Heart right ventricle (tissue), 16 donors: Measurements from ENCODE around the gene UBE2F. TPM values are rescaled to one million over a fixed set of nuclear protein-coding genes. Genes with fewer than 3 reads are reported as not detected.
A peak's percentile ranks its signal among the peaks of the same experiment; 100 is the strongest.

Source experiments
- ATAC-seq, 8 donors: fragments of 200-7000 bp; cut with Tn5 transposase; one replicate each; pipeline ENCODE4 v1.9.1; 2020; ENCODE audit warnings: mild to moderate bottlenecking in 8 of 8, moderate library complexity in 8 of 8, moderate number of reproducible peaks in 1 of 8
- DNase-seq, 2 donors: peaks; one replicate each; pipeline ENCODE4 v3.0.0-alpha.2; 2020
- H3K27ac ChIP-seq, 10 donors: fragments of 200-600 bp; sonication (generic) in 2 of 10; one replicate each; pipeline versions ENCODE4 v1.5.0 to v1.8.0; 2020 to 2022; ENCODE audit warnings: mild to moderate bottlenecking in 3 of 10
- H3K27me3 ChIP-seq, 7 donors: fragments of 200-600 bp; one replicate each; pipeline ENCODE4 v1.8.0; 2021 to 2022; ENCODE audit warnings: mild to moderate bottlenecking in 2 of 7
- H3K36me3 ChIP-seq, 9 donors: fragments of 200-600 bp; sonication (generic) in 1 of 9; one replicate each; pipeline versions ENCODE4 v1.5.0 to v1.8.0; 2020 to 2022; ENCODE audit warnings: mild to moderate bottlenecking in 2 of 9
- H3K4me1 ChIP-seq, 9 donors: fragments of 200-600 bp; sonication (generic) in 1 of 9; one replicate each; pipeline versions ENCODE4 v1.5.0 to v1.8.0; 2020 to 2022; ENCODE audit warnings: mild to moderate bottlenecking in 4 of 9
- H3K4me3 ChIP-seq, 10 donors: fragments of 200-600 bp; sonication (generic) in 2 of 10; one replicate each; pipeline versions ENCODE4 v1.5.0 to v1.8.0; 2020 to 2022; ENCODE audit warnings: mild to moderate bottlenecking in 7 of 10, moderate library complexity in 2 of 10
- H3K9me3 ChIP-seq, 11 donors: fragments of 200-600 bp in 10 of 11; sonication (generic) in 2 of 11; one replicate each; pipeline versions ENCODE4 v1.5.0 to v1.8.0; 2013 to 2022; ENCODE audit warnings: mild to moderate bottlenecking in 2 of 11, control low read depth in 1 of 11, moderate library complexity in 1 of 11
- WGBS, 2 donors: extraction: QIAGEN DNeasy Blood & Tissue Kit; methylation state at CpG; one replicate each; pipeline ENCODE4 v1.1.7; 2013; ENCODE audit warnings: inconsistent platforms in 1 of 2; 5-methylcytosine and 5-hydroxymethylcytosine counted together
- intact Hi-C, 10 donors: fragments of 100-400 bp; cut with DNase I; formaldehyde crosslinking; loops; one replicate each; pipeline versions ENCODE4 v1.11.1 to v1.14.2; 2022
- polyA plus RNA-seq, 2 donors: library from polyadenylated mRNA; stranded (reverse); fragments of 200-250 nt; gene quantifications; one replicate each; pipeline ENCODE4 v1.2.3, GENCODE V29; 2013
- total RNA-seq, 10 donors: library from RNA; stranded (reverse); fragmentation: NEBNext Ultra II Directional in 3 of 10; extraction: Animal tissue kit (Norgen Biotek cat#: 25700) in 3 of 10; gene quantifications; one replicate each; pipeline versions ENCODE4 v1.2.1 to v1.2.4, GENCODE V29; 2021 to 2023
- TF ChIP-seq, protein P1 (sequence below), 9 donors: fragments of 200-600 bp; sonication (generic) in 2 of 9; IDR thresholded peaks; one replicate each; pipeline versions ENCODE4 v1.5.0 to v1.8.0; 2021 to 2022; ENCODE audit warnings: antibody characterized with exemption in 9 of 9, mild to moderate bottlenecking in 5 of 9, moderate library complexity in 1 of 9
- donor health status: Arrhythmogenic right ventricular cardiomyopathy.
- donor health status: ischemic (EF 13 %, LVEDD 7.1; RV severe dilation, severe dysfunction).
- donor health status: healthy with polysubstance abuse.
- donor health status: DM: no; HTN: yes; CAD: no.
- donor health status: DM: no; HTN: no; CAD: no.
- donor health status: ischemic (EF 25% LVEDD 6.9; RV normal size, moderate dysfunction).
- donor health status: ischemic (EF 25% LVEDD 5.7; RV mildly dilated, moderate dysfunction).
- donor health status: healthy.
- donor health status: DM: yes; HTN: yes; CAD: no.
- donor health status: Ischemic cardiomyopathy.
- donor health status: ischemic (EF 35%, LVEDD 5.7; RV mildly dilated, moderate dysfunction).
- donor health status: nonischemic (EF 11% LVEDD 7.7; RV severe dilation, severe dysfunction).
- donor health status: DM: yes; HTN: yes; CAD: no.
- donor health status: PGD.
- donor health status: ischemic (EF 29% LVEDD 5.4; RV normal size, mild dysfunction).
- donor health status: nonischemic (EF 23%, LVEDD 6.1; RV moderate dilation, normal function).

The UBE2F gene
- total and polyA plus RNA-seq, 12 donors: 43.5 to 82.2 (median 63.7) TPM

DNA sequence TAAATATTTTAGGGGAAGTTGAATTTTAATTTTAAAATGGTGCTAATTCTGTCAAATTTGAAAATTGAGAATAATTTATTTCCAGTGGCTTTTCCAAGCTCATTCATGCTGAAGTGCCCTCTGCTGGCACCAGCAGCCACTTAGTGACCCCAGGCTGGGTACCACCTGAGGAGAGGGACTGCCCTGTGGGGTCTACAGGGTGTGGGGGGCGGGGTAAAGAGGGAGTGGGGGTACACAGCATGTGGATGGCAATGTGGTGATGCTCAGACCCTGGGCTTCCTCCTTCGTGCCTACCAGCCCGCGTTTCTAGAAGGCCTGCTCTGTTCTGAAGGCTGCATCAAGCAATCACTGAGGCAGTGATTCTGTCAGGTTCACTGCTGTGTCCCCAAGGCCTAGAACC is 48.9 kb downstream of the UBE2F start:
- Histone ChIP-seq H3K4me1 (peaks cover 0 to 5% (median 0%) of the 10 kb centered on the region in 9 donors), H3K36me3 (peaks cover 0 to 69% (median 0%) of the 10 kb centered on the region in 9 donors), H3K4me3 (no peak overlapping the region), H3K27ac (no peak overlapping the region), H3K9me3 (no peaks in the 10 kb centered on the region), H3K27me3 (no peaks in the 10 kb centered on the region)
- ATAC-seq (no peak), DNase-seq (no peak)
- TF ChIP-seq, protein P1, sequence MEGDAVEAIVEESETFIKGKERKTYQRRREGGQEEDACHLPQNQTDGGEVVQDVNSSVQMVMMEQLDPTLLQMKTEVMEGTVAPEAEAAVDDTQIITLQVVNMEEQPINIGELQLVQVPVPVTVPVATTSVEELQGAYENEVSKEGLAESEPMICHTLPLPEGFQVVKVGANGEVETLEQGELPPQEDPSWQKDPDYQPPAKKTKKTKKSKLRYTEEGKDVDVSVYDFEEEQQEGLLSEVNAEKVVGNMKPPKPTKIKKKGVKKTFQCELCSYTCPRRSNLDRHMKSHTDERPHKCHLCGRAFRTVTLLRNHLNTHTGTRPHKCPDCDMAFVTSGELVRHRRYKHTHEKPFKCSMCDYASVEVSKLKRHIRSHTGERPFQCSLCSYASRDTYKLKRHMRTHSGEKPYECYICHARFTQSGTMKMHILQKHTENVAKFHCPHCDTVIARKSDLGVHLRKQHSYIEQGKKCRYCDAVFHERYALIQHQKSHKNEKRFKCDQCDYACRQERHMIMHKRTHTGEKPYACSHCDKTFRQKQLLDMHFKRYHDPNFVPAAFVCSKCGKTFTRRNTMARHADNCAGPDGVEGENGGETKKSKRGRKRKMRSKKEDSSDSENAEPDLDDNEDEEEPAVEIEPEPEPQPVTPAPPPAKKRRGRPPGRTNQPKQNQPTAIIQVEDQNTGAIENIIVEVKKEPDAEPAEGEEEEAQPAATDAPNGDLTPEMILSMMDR (IDR thresholded peaks at IDR 0.05): peak in 4 of 9 donors; percentile 28 to 41 (median 32)
- intact Hi-C loops: loop anchor here in 1 of 10 donors (10.0 kb wide), 1 partner anchor 161 kb away; the partner anchor contains the start of gene RAMP1
- WGBS, 2 donors: 75 to 97% methylated on average over 4 of the region's 4 CpGs

GRCh38 chr2:238016526-238016925 is 49.7 kb downstream of the UBE2F start:
- Histone ChIP-seq H3K27me3 (no peaks in the 10 kb centered on the region), H3K36me3 (peaks cover 0 to 77% (median 6%) of the 10 kb centered on the region in 9 donors), H3K9me3 (no peaks in the 10 kb centered on the region), H3K27ac (no peak overlapping the region), H3K4me1 (no peaks in the 10 kb centered on the region), H3K4me3 (no peak overlapping the region)
- TF ChIP-seq, protein P1 (IDR thresholded peaks at IDR 0.05): no peak
- no peak for DNase-seq
- intact Hi-C loops: loop anchor here in 1 of 10 donors (10.0 kb wide), 1 partner anchor 162 kb away; the partner anchor contains the start of gene RAMP1
- ATAC-seq: no peak
- 92 to 96% methylated on average over 8 of the region's 8 CpGs for WGBS, 2 donors

DNA sequence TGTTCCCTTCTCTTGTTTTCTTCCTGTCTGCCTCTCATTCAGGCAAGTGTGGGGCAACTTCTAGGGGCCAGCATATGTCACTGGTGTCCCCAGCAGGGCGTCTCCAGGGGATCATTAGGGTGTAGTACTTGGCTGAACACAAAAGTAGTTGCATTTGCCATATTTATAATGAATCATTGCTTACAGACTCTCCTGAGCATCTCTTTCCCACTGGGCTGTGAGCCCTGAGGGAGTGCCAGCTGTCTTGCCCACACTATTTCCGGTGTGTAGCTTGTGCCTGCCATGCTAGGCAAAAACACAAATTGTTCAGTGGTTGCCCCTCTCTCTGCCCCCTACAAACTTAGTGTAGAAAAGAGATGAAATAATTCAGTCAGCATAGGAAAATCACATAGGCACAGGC is 53.1 kb downstream of the UBE2F start:
- no peak overlapping the region for H3K4me3 ChIP-seq
- ATAC-seq (no peak), DNase-seq (no peak)
- H3K9me3 ChIP-seq: no peaks in the 10 kb centered on the region
- WGBS, 2 donors: 96 to 97% methylated on average over 2 of the region's 2 CpGs
- TF ChIP-seq, protein P1 (IDR thresholded peaks at IDR 0.05): no peak
- H3K27me3 ChIP-seq: no peaks in the 10 kb centered on the region
- no peak overlapping the region for H3K27ac ChIP-seq
- peaks cover 0 to 12% (median 0%) of the 10 kb centered on the region in 9 donors for H3K4me1 ChIP-seq
- intact Hi-C loops: loop anchor here in 1 of 10 donors (10.0 kb wide), 1 partner anchor 165 kb away; the partner anchor contains the start of gene RAMP1
- H3K36me3 ChIP-seq: peaks cover 0 to 65% (median 7%) of the 10 kb centered on the region in 9 donors

- H3K27me3 ChIP-seq: no peaks in the 10 kb centered on the region
- ATAC-seq (peak in 1 of 8 donors; percentile 53), DNase-seq (no peak)
- WGBS, 2 donors: 84% methylated on average over 9 of the region's 9 CpGs
- peaks cover 0 to 18% (median 0%) of the 10 kb centered on the region in 9 donors for H3K4me1 ChIP-seq
- H3K36me3 ChIP-seq: peaks cover 0 to 70% (median 10%) of the 10 kb centered on the region in 9 donors
- no peak overlapping the region for H3K27ac ChIP-seq
- no peak overlapping the region for H3K4me3 ChIP-seq
- intact Hi-C loops: no loop called here
- no peaks in the 10 kb centered on the region for H3K9me3 ChIP-seq
- TF ChIP-seq, protein P1 (IDR thresholded peaks at IDR 0.05): no peak
Observed at GRCh38 chr2:238020816-238021215, 54.0 kb downstream of the UBE2F start.
